GM23338 (cell line): ENCODE data around the gene LTB4R.

Source experiments
- CTCF ChIP-seq, 2 experiments: fragments of 200-600 bp in 1 of 2; sonication (generic) in 1 of 2; conservative IDR thresholded peaks; 2 replicates each; pipeline versions ENCODE4 v1.5.1 to v1.6.1; 2016 to 2017; ENCODE audit warnings: antibody characterized with exemption in 2 of 2, low read depth in 2 of 2, mild to moderate bottlenecking in 2 of 2, moderate library complexity in 1 of 2
- ETS1 ChIP-seq: IDR thresholded peaks from 2 replicates; pipeline ENCODE4 v1.6.1; 2016; ENCODE audit warnings: antibody characterized with exemption
- EZH2 ChIP-seq: fragments of 200-600 bp; sonication (generic); IDR thresholded peaks from one replicate; pipeline ENCODE4 v1.8.0; 2017; ENCODE audit warnings: antibody characterized with exemption, mild to moderate bottlenecking, low read depth; ENCODE audit not compliant: unreplicated experiment
- EZH2phosphoT487 ChIP-seq: fragments of 200-600 bp; sonication (generic); IDR thresholded peaks from one replicate; pipeline ENCODE4 v1.8.1; 2018; ENCODE audit warnings: antibody characterized with exemption; ENCODE audit not compliant: unreplicated experiment
- POLR2AphosphoS5 ChIP-seq: IDR thresholded peaks from 2 replicates; pipeline ENCODE4 v1.6.1; 2016; ENCODE audit warnings: antibody characterized with exemption, low read depth
- REST ChIP-seq: IDR thresholded peaks from one replicate; pipeline ENCODE4 v1.6.1; 2018; ENCODE audit warnings: antibody characterized with exemption; ENCODE audit not compliant: unreplicated experiment

DNA sequence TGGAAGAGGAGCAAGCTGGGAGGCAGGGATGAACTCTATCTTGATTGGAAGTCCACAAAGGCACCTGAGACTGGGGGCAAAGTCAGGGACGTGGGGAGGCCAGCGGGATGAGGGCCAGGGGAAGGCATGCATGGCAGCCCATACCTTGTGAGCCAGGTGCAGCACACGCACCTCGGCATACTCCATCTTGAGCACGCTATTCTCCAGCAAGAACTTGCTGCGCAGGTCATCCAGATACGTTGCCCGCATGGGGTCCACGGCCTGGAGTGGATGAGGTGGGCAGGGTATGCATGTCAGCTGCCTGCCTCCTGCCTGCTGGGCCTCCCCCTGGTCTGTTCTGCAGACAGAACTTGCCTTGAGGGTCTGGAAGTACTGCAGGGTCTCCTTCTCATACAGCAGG, 43.8 kb upstream of the LTB4R start:
- TF ChIP-seq CTCF (conservative IDR thresholded peaks at IDR 0.05; ENCODE audit: low read depth in 2 of 2) (no peak), POLR2AphosphoS5 (no peak), REST (no peak), EZH2phosphoT487 (no peak), EZH2 (no peak), ETS1 (no peak)
